Left renal pelvis (tissue), 4 donors: Measurements from ENCODE around the gene FXYD4. TPM values are rescaled to one million over a fixed set of nuclear protein-coding genes. Genes with fewer than 3 reads are reported as not detected.

Source experiments
- DNase-seq, 4 donors: peaks; one replicate each; pipeline ENCODE4 v3.0.0-alpha.2; 2013; ENCODE audit warnings: low read depth in 4 of 4, low spot score in 3 of 4
- polyA plus RNA-seq, 4 donors: library from polyadenylated mRNA; unstranded; fragments of 120-200 nt; gene quantifications; one replicate each; pipeline ENCODE4 v1.2.1, GENCODE V29; 2013; ENCODE audit not compliant: insufficient read length in 4 of 4

Gene FXYD4
- polyA plus RNA-seq, 4 donors, result 0.23 to 1.5 (median 0.50) TPM; not detected in 1

GRCh38 chr10:43343126-43343525, 28.3 kb upstream of the FXYD4 start:
- DNase-seq, result no peak

DNA sequence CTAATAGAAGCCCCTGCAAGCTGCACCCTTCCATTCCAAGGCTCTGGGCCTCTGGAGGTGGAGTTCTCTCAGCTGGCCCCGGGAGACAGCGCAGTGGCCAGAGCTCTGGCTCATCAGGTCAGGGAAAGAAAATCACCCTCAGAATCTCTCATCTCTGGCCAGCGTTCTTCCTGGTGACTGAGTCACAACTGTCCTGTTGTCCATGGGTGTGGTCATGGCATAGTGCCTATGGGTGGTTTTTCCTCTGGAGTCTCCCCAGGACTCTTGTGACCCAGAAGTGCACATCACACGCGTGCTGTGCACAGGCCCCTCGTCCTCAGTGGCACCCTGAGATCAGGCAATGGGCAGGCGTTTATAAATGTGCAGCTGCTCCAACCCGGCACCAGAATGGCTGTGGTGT, 27.4 kb upstream of the FXYD4 start:
- no peak for DNase-seq

- no peak for DNase-seq
Observed at GRCh38 chr10:43347997-43348396, 23.4 kb upstream of the FXYD4 start.

- DNase-seq, result peak; percentile 52 to 73 (median 70)
Observed at GRCh38 chr10:43348511-43349312, 22.7 kb upstream of the FXYD4 start.

- no peak for DNase-seq
Observed at GRCh38 chr10:43350156-43350555, 21.3 kb upstream of the FXYD4 start.

- DNase-seq, result no peak
Observed at GRCh38 chr10:43350686-43351085, 20.8 kb upstream of the FXYD4 start.

DNA sequence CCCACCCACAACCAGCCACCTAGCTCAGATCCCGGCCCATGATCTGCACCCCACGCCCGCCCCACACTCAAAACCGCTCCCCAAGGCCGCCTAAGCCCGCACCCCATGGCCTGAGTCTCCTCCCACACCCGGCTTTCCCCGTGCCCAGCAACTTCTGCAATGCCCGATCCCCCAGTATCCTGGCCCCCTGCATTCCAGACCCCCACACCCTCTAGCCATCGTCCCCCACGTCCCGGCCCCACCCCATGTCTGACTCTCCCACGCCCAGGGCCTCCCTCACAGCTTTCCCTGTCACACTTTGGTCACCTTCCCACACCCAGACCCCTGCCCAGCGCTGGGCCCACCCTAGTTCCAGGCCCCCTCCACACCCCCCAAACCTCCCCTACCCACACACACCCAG, 20.1 kb upstream of the FXYD4 start:
- DNase-seq, result no peak

DNA sequence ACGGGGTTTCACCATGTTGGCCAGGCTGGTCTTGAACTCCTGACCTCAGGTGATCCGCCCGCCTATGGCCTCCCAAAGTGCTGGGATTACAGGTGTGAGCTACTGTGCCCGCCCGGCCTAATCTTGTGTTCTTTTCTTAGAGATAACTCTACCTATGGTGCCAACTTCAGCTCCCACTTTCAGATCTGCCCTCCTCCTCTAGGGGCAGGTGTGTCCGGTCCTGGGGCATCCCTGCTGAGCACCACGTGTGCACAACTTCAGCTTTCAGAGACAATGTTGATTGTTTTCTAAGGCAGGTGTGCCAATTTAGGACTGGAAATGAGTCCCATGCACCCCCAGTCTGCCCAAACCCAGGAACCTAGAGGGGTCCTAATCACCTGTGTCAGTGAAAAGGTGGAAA, 18.5 kb upstream of the FXYD4 start:
- DNase-seq, result no peak

DNA sequence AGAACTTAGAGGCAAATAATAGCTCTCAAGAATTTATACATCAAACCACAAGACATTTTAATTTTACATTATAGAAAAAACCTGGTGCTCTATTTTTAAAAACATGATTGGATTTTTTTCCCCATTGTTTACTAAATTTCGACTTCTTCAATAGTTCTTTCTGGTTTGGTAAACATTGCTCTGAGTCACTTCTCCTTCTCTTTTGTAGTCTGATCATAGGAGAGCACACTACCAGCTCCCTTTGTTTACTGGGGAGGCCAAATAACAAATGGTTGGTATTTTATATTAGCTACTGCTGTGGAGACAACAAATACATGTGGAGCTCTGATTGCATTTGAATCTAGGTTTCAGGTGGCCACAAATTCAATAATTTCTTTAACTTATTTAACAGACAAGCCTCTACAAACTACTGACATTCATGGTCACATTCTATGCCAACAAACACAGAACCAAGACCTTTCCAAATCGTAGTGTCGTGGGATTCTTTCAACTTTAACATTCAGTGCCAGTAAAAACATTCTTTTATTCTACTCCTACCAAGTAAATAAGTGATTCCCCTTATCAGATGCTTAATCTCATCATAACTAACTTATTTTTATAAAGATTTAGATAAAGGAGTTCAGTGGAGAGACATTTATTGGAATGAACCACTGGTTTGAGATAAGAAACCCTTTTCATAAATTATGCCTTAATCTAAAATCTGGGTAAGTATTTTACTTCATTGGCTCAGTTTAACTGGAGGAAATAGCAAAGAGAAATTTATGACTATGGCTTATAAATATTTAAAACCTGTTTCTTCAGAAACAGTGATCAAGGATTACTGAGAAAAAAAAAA, 17.7 kb upstream of the FXYD4 start:
- DNase-seq, result no peak

DNA sequence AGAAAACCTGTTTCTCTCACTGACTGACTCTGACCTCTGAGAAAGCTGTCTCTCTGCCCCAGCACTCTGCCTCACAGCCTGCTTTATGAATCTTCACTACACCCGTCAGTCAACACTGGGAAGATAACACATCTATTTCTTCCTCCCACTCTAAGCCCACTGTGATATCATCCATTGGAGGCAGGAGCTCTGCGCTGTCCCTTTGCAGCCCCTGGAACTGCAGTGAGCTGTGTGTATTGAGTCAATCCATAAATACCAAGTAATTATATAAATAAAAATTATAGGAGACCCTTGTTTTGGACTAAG, 17.2 kb upstream of the FXYD4 start:
- DNase-seq, result no peak

DNA sequence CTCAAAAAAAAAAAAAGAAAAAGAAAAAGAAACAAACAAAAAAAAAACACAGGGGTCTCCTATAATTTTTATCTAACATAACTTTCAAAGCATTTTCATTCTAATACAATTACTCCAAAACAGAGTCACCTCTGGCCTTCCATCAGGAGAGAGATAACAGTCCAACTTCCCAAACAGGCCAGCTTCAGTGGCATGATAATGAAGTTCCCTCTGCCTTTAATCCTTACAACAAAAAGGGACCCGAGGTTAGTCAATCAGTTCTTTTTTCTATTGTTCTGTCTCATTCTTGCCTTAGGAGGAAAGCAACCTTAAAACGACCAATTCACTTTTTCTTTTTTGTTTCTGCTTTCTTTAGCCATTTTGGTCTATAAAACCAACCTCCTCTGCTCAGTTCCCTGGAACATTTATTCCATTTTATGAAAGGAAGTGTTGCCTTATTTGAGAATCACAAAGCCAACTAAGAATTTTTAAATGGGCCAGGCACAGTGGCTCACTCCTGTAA, 16.5 kb upstream of the FXYD4 start:
- no peak for DNase-seq

DNA sequence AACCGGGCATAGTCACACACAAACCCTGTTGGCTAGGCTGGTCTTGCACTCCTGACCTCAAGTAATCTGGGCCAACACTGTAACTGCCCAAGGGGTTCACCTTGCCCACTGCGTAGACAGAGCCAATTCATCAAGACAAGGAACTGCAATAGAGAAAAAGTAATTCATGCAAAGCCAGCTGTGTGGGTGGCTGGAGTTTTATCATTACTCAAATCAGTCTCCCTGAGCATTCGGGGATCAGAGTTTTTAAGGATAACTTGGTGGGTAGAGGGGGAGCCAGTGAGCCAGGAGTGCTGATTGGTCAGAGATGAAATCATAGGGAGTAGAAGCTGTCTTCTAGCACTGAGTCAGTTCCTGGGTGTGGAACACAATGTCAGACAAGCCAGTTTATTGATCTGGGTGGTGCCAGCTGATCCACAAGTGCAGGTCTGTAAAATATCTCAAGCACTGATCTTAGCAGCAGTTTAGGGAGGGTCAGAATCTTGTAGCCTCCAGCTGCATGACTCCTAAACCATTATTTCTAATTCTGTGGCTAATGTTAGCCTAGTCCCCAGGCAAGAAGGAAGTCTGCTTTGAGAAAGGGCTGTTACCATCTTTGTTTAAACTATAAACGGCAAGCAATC, 15.6 kb upstream of the FXYD4 start:
- no peak for DNase-seq

- no peak for DNase-seq
Observed at GRCh38 chr10:43360086-43360485, 11.3 kb upstream of the FXYD4 start.

DNA sequence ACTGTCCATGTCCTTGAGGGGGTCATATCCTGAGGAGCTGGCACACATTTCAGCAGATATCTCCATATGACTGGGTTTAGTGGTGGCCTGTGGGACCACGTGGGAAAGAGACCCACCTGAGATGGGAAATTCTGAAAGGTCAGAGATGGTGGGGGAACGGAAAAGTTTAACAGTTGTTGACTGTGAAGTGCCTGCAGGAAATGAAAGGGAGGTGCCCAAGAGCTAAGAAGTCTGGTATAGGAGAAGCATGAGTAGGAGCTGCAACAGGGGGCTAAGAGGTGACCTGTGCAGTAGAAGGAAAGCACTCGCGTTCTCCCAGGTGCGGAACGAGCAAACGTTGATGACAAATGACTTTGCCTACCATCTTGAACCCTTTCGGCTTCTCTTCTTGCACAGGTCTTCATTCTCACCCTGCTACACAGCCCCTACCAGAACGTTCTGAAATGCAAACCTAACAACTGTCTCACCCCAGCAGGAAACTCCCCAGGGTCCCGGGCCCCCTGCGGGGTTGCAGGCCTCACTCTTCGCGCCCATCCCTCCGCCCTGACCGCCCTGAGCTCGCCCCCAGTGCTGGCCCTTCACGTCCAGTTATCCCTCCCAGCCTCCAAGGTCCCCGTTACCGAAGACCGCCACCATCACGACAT, 9.8 kb upstream of the FXYD4 start:
- no peak for DNase-seq

DNA sequence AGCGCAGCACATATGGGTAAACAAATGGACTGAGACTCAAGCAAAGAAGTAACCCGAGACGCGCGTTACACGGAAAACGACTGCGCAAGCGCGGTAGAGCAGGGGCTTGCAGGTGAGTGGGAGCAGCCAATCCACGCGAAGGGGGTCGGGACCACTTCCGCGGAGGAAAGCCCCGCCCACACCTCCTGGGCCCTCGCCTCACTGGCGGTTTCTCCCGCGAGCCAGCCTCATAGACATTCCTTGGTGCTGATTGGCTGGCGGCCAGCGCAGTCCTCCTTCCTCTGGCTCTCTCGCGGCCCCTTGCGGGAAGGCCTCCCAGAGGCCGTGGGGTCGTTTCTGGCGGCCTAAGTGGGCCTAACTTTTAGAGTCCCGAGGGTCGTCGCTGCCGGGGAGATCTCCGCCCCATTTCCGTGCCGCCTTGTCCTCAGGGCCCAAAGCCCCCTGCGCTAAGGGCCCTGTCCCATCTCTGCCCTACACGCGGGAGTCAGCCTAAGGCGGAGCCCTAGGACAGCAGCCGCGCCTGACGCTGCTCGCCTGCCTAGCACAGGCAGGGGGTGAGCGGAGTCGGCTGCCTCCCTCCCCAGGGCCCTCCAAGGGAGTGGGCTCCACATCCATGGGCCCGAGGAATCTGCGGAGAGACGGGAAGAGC, 9.1 kb upstream of the FXYD4 start:
- DNase-seq, result peak; percentile 89 to 96 (median 92)

- no peak for DNase-seq
Observed at GRCh38 chr10:43365001-43365400, 6.4 kb upstream of the FXYD4 start.

DNA sequence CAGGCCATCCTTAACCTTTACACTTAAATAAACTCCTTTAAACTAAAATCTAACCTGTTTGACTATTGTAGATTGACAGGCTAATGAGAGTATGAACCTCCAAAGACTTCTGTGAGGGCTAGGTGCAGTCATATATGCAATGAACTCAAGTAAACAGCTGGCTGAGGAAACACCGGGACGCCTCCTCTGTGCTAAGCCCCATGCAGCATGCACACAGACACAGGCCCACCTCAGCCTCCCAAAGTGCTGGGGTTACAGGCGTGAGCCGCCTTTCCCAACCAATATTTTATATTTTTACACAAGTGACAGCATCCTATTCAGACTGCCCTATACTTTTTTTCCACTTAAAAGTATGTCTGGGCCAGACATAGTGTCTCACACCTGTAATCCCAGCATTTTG, 1.5 kb upstream of the FXYD4 start:
- no peak for DNase-seq

DNA sequence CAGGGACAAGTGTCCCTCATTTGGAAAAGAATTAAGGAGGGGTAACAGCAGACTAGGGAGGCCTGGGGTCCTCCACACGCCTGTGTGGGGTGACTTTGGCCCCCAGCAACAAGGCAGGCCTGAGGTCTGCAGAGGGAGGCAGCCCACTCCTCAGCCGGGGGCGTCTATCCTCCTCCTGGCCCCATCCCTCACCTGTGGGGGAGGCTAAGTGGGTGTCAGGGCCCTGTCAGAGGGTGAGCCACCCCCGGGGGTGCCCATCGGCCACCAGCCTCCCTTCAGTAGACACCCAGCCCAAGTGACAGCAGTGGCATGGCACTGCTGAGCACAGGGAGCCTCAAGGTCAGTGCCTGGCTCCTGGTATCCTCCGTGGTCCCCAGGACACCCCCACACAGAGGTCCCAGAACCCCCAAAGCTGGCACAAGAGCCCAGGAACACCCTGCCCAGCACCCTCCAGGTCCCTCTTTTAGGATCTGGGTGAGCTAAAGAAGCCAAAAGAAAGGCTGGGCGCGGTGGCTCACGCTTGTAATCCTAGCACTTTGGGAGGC, 693 bp upstream of the FXYD4 start:
- no peak for DNase-seq

DNA sequence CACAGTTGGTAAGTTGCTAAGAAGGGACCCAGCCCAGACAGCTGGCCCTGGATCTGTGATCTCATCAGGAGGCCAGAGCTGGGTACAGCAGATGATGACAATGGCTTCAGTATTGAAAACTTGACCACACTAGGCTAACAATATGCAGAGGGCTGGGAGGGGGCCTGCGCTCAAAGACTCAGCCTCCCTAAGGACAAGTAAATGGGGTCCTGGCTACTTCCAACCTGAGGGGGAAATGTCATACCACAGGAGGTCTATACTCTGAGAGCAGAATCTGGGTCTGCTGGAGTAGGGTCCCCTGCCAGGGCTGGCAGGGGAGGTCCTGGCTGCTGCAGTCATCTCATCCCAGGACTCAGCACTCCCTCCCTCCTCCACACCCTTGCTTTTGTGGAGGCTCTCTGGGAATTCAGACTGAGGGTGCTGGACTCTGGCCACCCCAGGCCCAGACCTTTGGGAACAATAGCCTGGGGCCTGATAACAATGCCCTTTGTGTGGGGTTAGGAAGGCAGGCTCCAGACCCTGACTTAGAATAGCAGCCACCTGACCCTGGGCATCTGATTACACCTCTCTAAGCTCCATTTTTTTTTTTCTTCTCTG, 1.4 kb downstream of the FXYD4 start:
- DNase-seq, result no peak

DNA sequence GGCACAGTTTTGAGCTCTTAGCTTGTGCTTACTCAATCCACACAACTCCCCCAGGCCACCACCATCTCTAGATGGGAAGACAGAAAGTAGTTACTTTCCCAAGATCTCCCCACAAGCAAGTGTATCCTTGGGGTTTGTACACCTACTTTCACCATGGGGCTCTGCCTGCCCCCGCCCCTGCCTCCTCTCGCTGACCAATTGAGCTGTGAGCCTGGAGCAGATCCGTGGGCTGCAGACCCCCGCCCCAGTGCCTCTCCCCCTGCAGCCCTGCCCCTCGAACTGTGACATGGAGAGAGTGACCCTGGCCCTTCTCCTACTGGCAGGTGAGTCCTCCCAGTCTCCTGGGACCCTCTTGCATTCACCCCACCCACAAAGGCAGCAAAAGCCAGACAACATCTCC, 2.0 kb downstream of the FXYD4 start:
- no peak for DNase-seq
